HEK293T (cell line): ENCODE measurements around the gene SLC35E4.

Experiments used
- ARNT ChIP-seq: fragments of 450-650 bp; IDR thresholded peaks from 2 replicates; pipeline ENCODE4 v1.6.1; 2017; ENCODE audit warnings: mild to moderate bottlenecking
- BHLHE40 ChIP-seq: fragments of 450-650 bp; IDR thresholded peaks from 2 replicates; pipeline ENCODE4 v1.6.1; 2016; ENCODE audit warnings: mild to moderate bottlenecking, moderate library complexity, borderline replicate concordance
- CTBP1 ChIP-seq: fragments of 450-650 bp; IDR thresholded peaks from 2 replicates; pipeline ENCODE4 v1.6.1; 2016; ENCODE audit warnings: borderline replicate concordance
- ELF4 ChIP-seq: fragments of 450-650 bp; IDR thresholded peaks from 2 replicates; pipeline ENCODE4 v1.6.1; 2017; ENCODE audit warnings: antibody characterized with exemption
- FOXM1 ChIP-seq: fragments of 450-650 bp; IDR thresholded peaks from 2 replicates; pipeline ENCODE4 v1.6.1; 2017; ENCODE audit warnings: mild to moderate bottlenecking, borderline replicate concordance
- HDGF ChIP-seq: fragments of 450-650 bp; IDR thresholded peaks from 2 replicates; pipeline ENCODE4 v1.6.1; 2017; ENCODE audit warnings: antibody characterized with exemption, borderline replicate concordance
- LEF1 ChIP-seq: fragments of 450-650 bp; IDR thresholded peaks from 2 replicates; pipeline ENCODE4 v1.6.1; 2017; ENCODE audit warnings: mild to moderate bottlenecking, borderline replicate concordance
- NFRKB ChIP-seq: fragments of 450-650 bp; IDR thresholded peaks from 2 replicates; pipeline ENCODE4 v1.6.1; 2016; ENCODE audit warnings: mild to moderate bottlenecking, moderate library complexity
- PKNOX1 ChIP-seq: fragments of 450-650 bp; IDR thresholded peaks from 2 replicates; pipeline ENCODE4 v1.6.1; 2016
- SP1 ChIP-seq: fragments of 450-650 bp; IDR thresholded peaks from 2 replicates; pipeline ENCODE4 v1.6.1; 2017
- SUZ12 ChIP-seq: fragments of 450-650 bp; IDR thresholded peaks from 2 replicates; pipeline ENCODE4 v1.6.1; 2016; ENCODE audit warnings: mild to moderate bottlenecking
- TARDBP ChIP-seq: fragments of 450-650 bp; IDR thresholded peaks from 2 replicates; pipeline ENCODE4 v1.6.1; 2016
- ZNF384 ChIP-seq: fragments of 450-650 bp; IDR thresholded peaks from 2 replicates; pipeline ENCODE4 v1.6.1; 2016

DNA sequence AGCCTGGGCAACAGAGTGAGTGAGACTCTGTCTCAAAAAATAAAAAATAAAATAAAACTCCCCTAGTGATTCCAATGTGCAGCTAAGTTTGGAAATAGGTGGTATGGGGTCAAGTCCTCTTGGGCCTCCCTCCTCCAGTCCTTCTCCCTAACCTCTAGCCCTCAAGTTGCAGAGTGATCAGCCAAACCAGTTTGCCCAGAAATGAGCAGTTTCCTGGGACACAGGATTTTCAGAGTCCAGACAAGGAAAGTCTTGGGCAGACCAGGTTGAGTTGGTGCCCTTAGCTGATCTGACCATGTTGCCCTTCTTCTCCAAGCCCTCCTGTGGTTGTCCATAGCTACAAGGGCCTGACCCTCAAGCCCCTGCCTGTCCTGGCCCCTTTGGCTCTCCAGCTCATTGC, 20.7 kb upstream of the SLC35E4 start:
- TF ChIP-seq SP1 (no peak), CTBP1 (no peak), ZNF384 (no peak), TARDBP (no peak), FOXM1 (no peak), SUZ12 (no peak), HDGF (no peak), LEF1 (no peak), ARNT (no peak), ELF4 (no peak), PKNOX1 (no peak), NFRKB (no peak), BHLHE40 (no peak)
